Ovary (tissue), 9 donors: ENCODE measurements around the gene SAMHD1. TPM values are rescaled to one million over a fixed set of nuclear protein-coding genes. Genes with fewer than 3 reads are reported as not detected.

Experiments
- DNase-seq, 5 donors: peaks; one replicate each; pipeline ENCODE4 v3.0.0-alpha.2; 2019 to 2020
- H3K27ac ChIP-seq, 2 donors: fragments of 200-600 bp; one replicate each; pipeline versions ENCODE4 v1.5.1 to v1.8.0; 2019 to 2022
- H3K27me3 ChIP-seq: fragments of 200-600 bp; one replicate; pipeline ENCODE4 v1.8.0; 2022
- H3K36me3 ChIP-seq: fragments of 200-600 bp; sonication (generic); one replicate; pipeline ENCODE4 v1.5.1; 2019
- H3K4me1 ChIP-seq: one replicate; pipeline ENCODE4 v1.8.1; 2013; ENCODE audit warnings: mild to moderate bottlenecking, moderate library complexity; ENCODE audit not compliant: insufficient read depth
- H3K4me3 ChIP-seq: fragments of 200-600 bp; sonication (generic); one replicate; pipeline ENCODE4 v1.5.1; 2017
- H3K9me3 ChIP-seq, 2 donors: fragments of 200-600 bp in 1 of 2; sonication (generic) in 1 of 2; one replicate each; pipeline versions ENCODE4 v1.5.1 to v1.8.1; 2013 to 2019; ENCODE audit warnings: mild to moderate bottlenecking in 1 of 2, moderate library complexity in 1 of 2
- CTCF ChIP-seq, 3 donors: fragments of 450-650 bp in 2 of 3; fragments of 200-600 bp in 1 of 3; IDR thresholded peaks; one replicate each; pipeline versions ENCODE4 v1.5.1 to v1.8.0; 2016 to 2022; ENCODE audit warnings: antibody characterized with exemption in 3 of 3, mild to moderate bottlenecking in 1 of 3
- EP300 ChIP-seq: sonication (generic); formaldehyde crosslinking; IDR thresholded peaks from one replicate; pipeline ENCODE4 v1.6.1; 2017; ENCODE audit warnings: antibody characterized with exemption
- POLR2A ChIP-seq: fragments of 450-650 bp; IDR thresholded peaks from one replicate; pipeline ENCODE4 v1.6.1; 2017; ENCODE audit warnings: antibody characterized with exemption, mild to moderate bottlenecking, moderate library complexity
- WGBS, 3 donors: extraction: QIAGEN DNeasy Blood & Tissue Kit in 1 of 3; methylation state at CpG; one replicate each; pipeline versions ENCODE4 v1.1.5 to v1.1.7; 2013 to 2017; 5-methylcytosine and 5-hydroxymethylcytosine counted together
- intact Hi-C, 4 donors: fragments of 100-400 bp; cut with DNase I; formaldehyde crosslinking; loops; one replicate each; pipeline versions ENCODE4 v1.11.0 to v1.15.1; 2022 to 2023
- polyA plus RNA-seq, 2 donors: library from polyadenylated mRNA; stranded (reverse); fragments of 200-250 nt in 1 of 2; fragments of 350-450 nt in 1 of 2; fragmentation: Illumina TruSeq in 1 of 2; extraction: RNeasy Lipid Tissue Mini Kit (QIAGEN cat#74804) in 1 of 2; gene quantifications; one replicate each; pipeline ENCODE4 v1.2.3, GENCODE V29; 2013 to 2014
- total RNA-seq, 7 donors: library from RNA; depleted of rRNA in 2 of 7; stranded (reverse); fragments of >200 nt in 2 of 7; fragmentation: NEBNext Ultra II Directional in 3 of 7; extraction: Animal tissue kit (Norgen Biotek cat#: 25700) in 3 of 7; gene quantifications; one replicate each; pipeline versions ENCODE4 v1.1.0 to v1.2.4, GENCODE V29; 2016 to 2023
- donor health status: DM: no; HTN: no; CAD: no; lungs with moderate emphysema.
- donor health status: DM: no; HTN: no; CAD: no.
- donor health status: Bipolar disorder and iron deficiency.
- donor health status: DM: yes; HTN: yes; CAD: no.
- donor health status: DM: no; HTN: no; CAD: no.
- donor health status: DM: yes; HTN: yes; CAD: no.

SAMHD1 gene
- total and polyA plus RNA-seq, 9 donors, result 25.4 to 184 (median 103) TPM

- H3K9me3 ChIP-seq, result no peaks in the 10 kb centered on the region
- no peak overlapping the region for H3K4me3 ChIP-seq
- no peak for DNase-seq
- H3K27ac ChIP-seq, result no peak overlapping the region
- H3K36me3 ChIP-seq, result no peaks in the 10 kb centered on the region
- intact Hi-C loops, result no loop called here
- no peaks in the 10 kb centered on the region for H3K4me1 ChIP-seq
- 92 to 94% (median 93%) methylated on average over 4 of the region's 4 CpGs for WGBS, 3 donors
- H3K27me3 ChIP-seq, result no peaks in the 10 kb centered on the region
- no peak for TF ChIP-seq CTCF (IDR thresholded peaks at IDR 0.05)
- no peak for TF ChIP-seq POLR2A
- TF ChIP-seq EP300, result no peak
These were observed 41.4 kb upstream of the SAMHD1 start for GRCh38 chr20:36992802-36993334.

GRCh38 chr20:36991703-36992102 lies 40.2 kb upstream of the SAMHD1 start:
- Histone ChIP-seq H3K4me1 (no peaks in the 10 kb centered on the region), H3K27ac (no peak overlapping the region), H3K36me3 (no peaks in the 10 kb centered on the region), H3K4me3 (no peak overlapping the region), H3K9me3 (no peaks in the 10 kb centered on the region), H3K27me3 (no peaks in the 10 kb centered on the region)
- no peak for TF ChIP-seq CTCF (IDR thresholded peaks at IDR 0.05)
- no peak for TF ChIP-seq EP300
- TF ChIP-seq POLR2A, result no peak
- DNase-seq, result no peak
- intact Hi-C loops, result no loop called here
- 86 to 91% (median 89%) methylated on average over 3 of the region's 3 CpGs for WGBS, 3 donors

GRCh38 chr20:36989797-36990196 lies 38.3 kb upstream of the SAMHD1 start:
- H3K27me3 ChIP-seq, result no peaks in the 10 kb centered on the region

GRCh38 chr20:36988494-36988966 lies 37.0 kb upstream of the SAMHD1 start:
- Histone ChIP-seq H3K9me3 (no peaks in the 10 kb centered on the region), H3K4me1 (no peaks in the 10 kb centered on the region), H3K4me3 (no peak overlapping the region), H3K36me3 (no peaks in the 10 kb centered on the region), H3K27me3 (no peaks in the 10 kb centered on the region), H3K27ac (no peak overlapping the region)
- no peak for DNase-seq
- intact Hi-C loops, result no loop called here
- 73 to 90% (median 77%) methylated on average over 3 of the region's 3 CpGs for WGBS, 3 donors
- TF ChIP-seq CTCF (IDR thresholded peaks at IDR 0.05) (no peak), POLR2A (no peak), EP300 (no peak)

More at GRCh38 chr20:36989797-36990196, 38.3 kb upstream of the SAMHD1 start:
- Histone ChIP-seq H3K4me1 (no peaks in the 10 kb centered on the region), H3K36me3 (no peaks in the 10 kb centered on the region), H3K9me3 (no peaks in the 10 kb centered on the region), H3K27ac (no peak overlapping the region), H3K4me3 (no peak overlapping the region)
- no peak for DNase-seq
- WGBS, 3 donors, result 82 to 92% (median 92%) methylated on average over 6 of the region's 6 CpGs
- TF ChIP-seq POLR2A (no peak), EP300 (no peak), CTCF (IDR thresholded peaks at IDR 0.05) (no peak)
- intact Hi-C loops, result no loop called here
